ENCODE measurements around the gene TTC13.

DNA sequence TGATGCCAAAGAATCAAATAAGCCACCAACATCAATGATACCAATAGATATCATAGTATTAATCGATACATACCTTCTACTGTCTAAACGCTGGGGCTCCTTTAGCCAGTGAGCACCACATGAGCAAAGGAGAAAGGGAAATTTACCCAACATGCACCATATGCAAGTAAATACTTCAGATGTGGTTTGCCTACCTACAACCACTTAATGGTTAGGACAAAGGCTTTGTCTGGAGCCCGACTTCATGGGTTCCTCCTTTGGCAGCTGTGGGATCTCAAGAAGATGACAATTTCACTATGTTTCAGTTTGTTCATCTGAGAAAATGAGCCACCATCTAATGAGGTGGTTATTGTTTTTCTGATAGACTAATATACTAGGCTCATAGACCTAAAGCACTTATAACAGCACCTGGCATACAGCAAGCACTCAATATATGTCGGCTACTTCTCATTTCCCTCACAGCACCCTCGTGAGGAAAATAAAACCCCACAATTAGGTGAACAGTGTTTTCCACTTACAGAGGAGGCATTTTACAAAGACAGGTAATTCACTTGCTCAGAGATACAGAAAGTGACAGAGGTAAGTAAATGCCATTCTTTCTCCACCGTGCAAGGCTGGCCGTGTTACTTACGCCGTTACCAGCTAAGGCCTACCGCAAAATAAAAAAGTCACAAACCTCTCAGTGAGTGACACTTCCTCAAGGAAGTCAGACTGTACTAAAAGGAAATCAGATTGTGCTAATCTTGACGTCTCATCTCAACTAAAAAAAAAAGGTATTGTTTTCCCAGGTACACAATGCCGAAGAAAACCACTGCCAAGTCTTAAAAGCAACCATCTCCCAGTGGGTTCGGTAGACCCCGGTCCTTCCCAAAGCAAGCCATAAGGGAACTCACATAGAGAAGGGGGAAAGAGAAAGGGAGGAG is 1.6 kb downstream of the TTC13 start:
- TF ChIP-seq CTCF (IDR thresholded peaks at IDR 0.05 in 2 of 3, conservative IDR thresholded peaks at IDR 0.05 in 1 of 3; ENCODE audit: control insufficient read depth in 2 of 3, extremely low read depth in 1 of 3, insufficient read depth in 1 of 3, low read depth in 3 of 3, low read length in 3 of 3) (no peak), BMI1 (IDR thresholded peaks at IDR 0.05; ENCODE audit: borderline replicate concordance) (no peak)

Measured in GM12878 (cell line).